ENCODE results near the gene KRT78.

KRT78 gene

GRCh38 chr12:52847335-52848102 lies 1.3 kb downstream of the KRT78 start:
- Histone ChIP-seq H3K9me3 (ENCODE audit: control insufficient read depth, insufficient read depth, low read length) (no peaks in the 10 kb centered on the region), H3K27me3 (ENCODE audit: control insufficient read depth, insufficient read depth, low read length) (no peaks in the 10 kb centered on the region), H3K36me3 (ENCODE audit: control insufficient read depth, insufficient read depth, low read length) (no peaks in the 10 kb centered on the region), H3K4me1 (ENCODE audit: control insufficient read depth, insufficient read depth, low read length) (no peaks in the 10 kb centered on the region), H3K9ac (ENCODE audit: low read depth, low read length) (no peak overlapping the region), H3K4me3 (ENCODE audit: low read depth, low read length) (no peak overlapping the region)

- Histone ChIP-seq H3K36me3 (ENCODE audit: control insufficient read depth, insufficient read depth, low read length) (no peaks in the 10 kb centered on the region), H3K4me3 (ENCODE audit: low read depth, low read length) (no peak overlapping the region), H3K9ac (ENCODE audit: low read depth, low read length) (no peak overlapping the region), H3K27me3 (ENCODE audit: control insufficient read depth, insufficient read depth, low read length) (no peaks in the 10 kb centered on the region), H3K9me3 (ENCODE audit: control insufficient read depth, insufficient read depth, low read length) (no peaks in the 10 kb centered on the region), H3K4me1 (ENCODE audit: control insufficient read depth, insufficient read depth, low read length) (no peaks in the 10 kb centered on the region)
Measured at GRCh38 chr12:52846356-52846970, 2.3 kb downstream of the KRT78 start.

- Histone ChIP-seq H3K27me3 (ENCODE audit: control insufficient read depth, insufficient read depth, low read length) (no peaks in the 10 kb centered on the region), H3K9me3 (ENCODE audit: control insufficient read depth, insufficient read depth, low read length) (no peaks in the 10 kb centered on the region), H3K36me3 (ENCODE audit: control insufficient read depth, insufficient read depth, low read length) (no peaks in the 10 kb centered on the region), H3K4me3 (ENCODE audit: low read depth, low read length) (no peak overlapping the region), H3K4me1 (ENCODE audit: control insufficient read depth, insufficient read depth, low read length) (no peaks in the 10 kb centered on the region), H3K9ac (ENCODE audit: low read depth, low read length) (no peak overlapping the region)
Measured at GRCh38 chr12:52845946-52846345, 2.8 kb downstream of the KRT78 start.

GRCh38 chr12:52844386-52844785 lies 4.4 kb downstream of the KRT78 start:
- H3K27me3 ChIP-seq (ENCODE audit: control insufficient read depth, insufficient read depth, low read length), result no peaks in the 10 kb centered on the region
- H3K36me3 ChIP-seq (ENCODE audit: control insufficient read depth, insufficient read depth, low read length), result no peaks in the 10 kb centered on the region
- H3K4me1 ChIP-seq (ENCODE audit: control insufficient read depth, insufficient read depth, low read length), result no peaks in the 10 kb centered on the region
- H3K9me3 ChIP-seq (ENCODE audit: control insufficient read depth, insufficient read depth, low read length), result no peaks in the 10 kb centered on the region
- H3K4me3 ChIP-seq (ENCODE audit: low read depth, low read length), result no peak overlapping the region
- H3K9ac ChIP-seq (ENCODE audit: low read depth, low read length), result no peak overlapping the region

- Histone ChIP-seq H3K9me3 (ENCODE audit: control insufficient read depth, insufficient read depth, low read length) (no peaks in the 10 kb centered on the region), H3K36me3 (ENCODE audit: control insufficient read depth, insufficient read depth, low read length) (no peaks in the 10 kb centered on the region), H3K27me3 (ENCODE audit: control insufficient read depth, insufficient read depth, low read length) (no peaks in the 10 kb centered on the region), H3K9ac (ENCODE audit: low read depth, low read length) (no peak overlapping the region), H3K4me1 (ENCODE audit: control insufficient read depth, insufficient read depth, low read length) (no peaks in the 10 kb centered on the region), H3K4me3 (ENCODE audit: low read depth, low read length) (no peak overlapping the region)
Measured at GRCh38 chr12:52839436-52840105, 9.2 kb downstream of the KRT78 start.

- Histone ChIP-seq H3K9me3 (ENCODE audit: control insufficient read depth, insufficient read depth, low read length) (no peaks in the 10 kb centered on the region), H3K27me3 (ENCODE audit: control insufficient read depth, insufficient read depth, low read length) (no peaks in the 10 kb centered on the region), H3K4me1 (ENCODE audit: control insufficient read depth, insufficient read depth, low read length) (no peaks in the 10 kb centered on the region), H3K36me3 (ENCODE audit: control insufficient read depth, insufficient read depth, low read length) (no peaks in the 10 kb centered on the region), H3K9ac (ENCODE audit: low read depth, low read length) (no peak overlapping the region), H3K4me3 (ENCODE audit: low read depth, low read length) (no peak overlapping the region)
Measured at GRCh38 chr12:52838609-52839435, 10.0 kb downstream of the KRT78 start.

- H3K4me1 ChIP-seq (ENCODE audit: control insufficient read depth, insufficient read depth, low read length), result no peaks in the 10 kb centered on the region
- H3K36me3 ChIP-seq (ENCODE audit: control insufficient read depth, insufficient read depth, low read length), result no peaks in the 10 kb centered on the region
- no peaks in the 10 kb centered on the region for H3K27me3 ChIP-seq (ENCODE audit: control insufficient read depth, insufficient read depth, low read length)
- H3K9me3 ChIP-seq (ENCODE audit: control insufficient read depth, insufficient read depth, low read length), result no peaks in the 10 kb centered on the region
- H3K4me3 ChIP-seq (ENCODE audit: low read depth, low read length), result no peak overlapping the region
- no peak overlapping the region for H3K9ac ChIP-seq (ENCODE audit: low read depth, low read length)
Measured at GRCh38 chr12:52837781-52838608, 10.8 kb downstream of the KRT78 start.

- H3K36me3 ChIP-seq (ENCODE audit: control insufficient read depth, insufficient read depth, low read length), result no peaks in the 10 kb centered on the region
- no peak overlapping the region for H3K4me3 ChIP-seq (ENCODE audit: low read depth, low read length)
- H3K9ac ChIP-seq (ENCODE audit: low read depth, low read length), result no peak overlapping the region
- no peaks in the 10 kb centered on the region for H3K4me1 ChIP-seq (ENCODE audit: control insufficient read depth, insufficient read depth, low read length)
- H3K9me3 ChIP-seq (ENCODE audit: control insufficient read depth, insufficient read depth, low read length), result no peaks in the 10 kb centered on the region
- H3K27me3 ChIP-seq (ENCODE audit: control insufficient read depth, insufficient read depth, low read length), result no peaks in the 10 kb centered on the region
Measured at GRCh38 chr12:52837413-52837741, 11.4 kb downstream of the KRT78 start.

GRCh38 chr12:52836491-52837412 lies 12.0 kb downstream of the KRT78 start:
- H3K9me3 ChIP-seq (ENCODE audit: control insufficient read depth, insufficient read depth, low read length), result no peaks in the 10 kb centered on the region
- H3K9ac ChIP-seq (ENCODE audit: low read depth, low read length), result no peak overlapping the region
- H3K27me3 ChIP-seq (ENCODE audit: control insufficient read depth, insufficient read depth, low read length), result no peaks in the 10 kb centered on the region
- no peaks in the 10 kb centered on the region for H3K4me1 ChIP-seq (ENCODE audit: control insufficient read depth, insufficient read depth, low read length)
- no peaks in the 10 kb centered on the region for H3K36me3 ChIP-seq (ENCODE audit: control insufficient read depth, insufficient read depth, low read length)
- no peak overlapping the region for H3K4me3 ChIP-seq (ENCODE audit: low read depth, low read length)

GRCh38 chr12:52836042-52836466 lies 12.7 kb downstream of the KRT78 start:
- Histone ChIP-seq H3K9me3 (ENCODE audit: control insufficient read depth, insufficient read depth, low read length) (no peaks in the 10 kb centered on the region), H3K27me3 (ENCODE audit: control insufficient read depth, insufficient read depth, low read length) (no peaks in the 10 kb centered on the region), H3K36me3 (ENCODE audit: control insufficient read depth, insufficient read depth, low read length) (no peaks in the 10 kb centered on the region), H3K4me1 (ENCODE audit: control insufficient read depth, insufficient read depth, low read length) (no peaks in the 10 kb centered on the region), H3K4me3 (ENCODE audit: low read depth, low read length) (no peak overlapping the region), H3K9ac (ENCODE audit: low read depth, low read length) (no peak overlapping the region)

All from iPS-15b (cell line).